ENCODE results near the gene CACNA2D2.
A peak's percentile ranks its signal among the peaks of the same experiment; 100 is the strongest.

CACNA2D2 gene

GRCh38 chr3:50525987-50526386, 22.6 kb upstream of the CACNA2D2 start:
- TF ChIP-seq CTCF (IDR thresholded peaks at IDR 0.05; ENCODE audit: low read depth, low read length) = no peak
- peak; percentile 36 for DNase-seq (ENCODE audit: low read depth, low spot score)
- H3K4me3 ChIP-seq (ENCODE audit: low read depth, low read length) = no peak overlapping the region
- in situ Hi-C loops (cut with HindIII; ENCODE audit: low sequenced_read_pairs) = no loop called here

- no peak overlapping the region for H3K4me3 ChIP-seq (ENCODE audit: low read depth, low read length)
- TF ChIP-seq CTCF (IDR thresholded peaks at IDR 0.05; ENCODE audit: low read depth, low read length) = no peak
- in situ Hi-C loops (cut with HindIII; ENCODE audit: low sequenced_read_pairs) = no loop called here
- no peak for DNase-seq (ENCODE audit: low read depth, low spot score)
Measured at GRCh38 chr3:50525191-50525910, 21.9 kb upstream of the CACNA2D2 start.

- no peak for TF ChIP-seq CTCF (IDR thresholded peaks at IDR 0.05; ENCODE audit: low read depth, low read length)
- in situ Hi-C loops (cut with HindIII; ENCODE audit: low sequenced_read_pairs) = no loop called here
- no peak overlapping the region for H3K4me3 ChIP-seq (ENCODE audit: low read depth, low read length)
- DNase-seq (ENCODE audit: low read depth, low spot score) = no peak
Measured at GRCh38 chr3:50524746-50525145, 21.3 kb upstream of the CACNA2D2 start.

GRCh38 chr3:50523279-50523811, 19.9 kb upstream of the CACNA2D2 start:
- in situ Hi-C loops (cut with HindIII; ENCODE audit: low sequenced_read_pairs) = no loop called here
- no peak for TF ChIP-seq CTCF (IDR thresholded peaks at IDR 0.05; ENCODE audit: low read depth, low read length)
- H3K4me3 ChIP-seq (ENCODE audit: low read depth, low read length) = no peak overlapping the region
- DNase-seq (ENCODE audit: low read depth, low spot score) = no peak

GRCh38 chr3:50521572-50521971, 18.1 kb upstream of the CACNA2D2 start:
- no peak for TF ChIP-seq CTCF (IDR thresholded peaks at IDR 0.05; ENCODE audit: low read depth, low read length)
- in situ Hi-C loops (cut with HindIII; ENCODE audit: low sequenced_read_pairs) = no loop called here
- no peak for DNase-seq (ENCODE audit: low read depth, low spot score)

GRCh38 chr3:50520849-50521248, 17.4 kb upstream of the CACNA2D2 start:
- H3K4me3 ChIP-seq (ENCODE audit: low read depth, low read length) = no peak overlapping the region
- TF ChIP-seq CTCF (IDR thresholded peaks at IDR 0.05; ENCODE audit: low read depth, low read length) = no peak
- in situ Hi-C loops (cut with HindIII; ENCODE audit: low sequenced_read_pairs) = no loop called here
- DNase-seq (ENCODE audit: low read depth, low spot score) = no peak

More at GRCh38 chr3:50521572-50521971, 18.1 kb upstream of the CACNA2D2 start:
- no peak overlapping the region for H3K4me3 ChIP-seq (ENCODE audit: low read depth, low read length)

Data from astrocyte of the spinal cord (primary cell).